Upper lobe of right lung (tissue), 1 donor: ENCODE measurements around the gene PPP2R5C. TPM values are rescaled to one million over a fixed set of nuclear protein-coding genes. Genes with fewer than 3 reads are reported as not detected.

Experiments used
- ATAC-seq: fragments of 200-7000 bp; cut with Tn5 transposase; one replicate; pipeline ENCODE4 v1.9.1; 2020; ENCODE audit warnings: mild to moderate bottlenecking, moderate library complexity
- DNase-seq: peaks from one replicate; pipeline ENCODE4 v3.0.0-alpha.2; 2020
- H3K27ac ChIP-seq: fragments of 200-600 bp; one replicate; pipeline ENCODE4 v1.8.0; 2022
- H3K27me3 ChIP-seq: fragments of 200-600 bp; one replicate; pipeline ENCODE4 v1.8.0; 2022; ENCODE audit warnings: mild to moderate bottlenecking
- H3K36me3 ChIP-seq: fragments of 200-600 bp; one replicate; pipeline ENCODE4 v1.8.0; 2022
- H3K4me1 ChIP-seq: fragments of 200-600 bp; one replicate; pipeline ENCODE4 v1.8.0; 2022
- H3K4me3 ChIP-seq: fragments of 200-600 bp; one replicate; pipeline ENCODE4 v1.8.0; 2022; ENCODE audit warnings: mild to moderate bottlenecking
- H3K9me3 ChIP-seq: fragments of 200-600 bp; one replicate; pipeline ENCODE4 v1.8.0; 2022
- CTCF ChIP-seq: fragments of 200-600 bp; IDR thresholded peaks from one replicate; pipeline ENCODE4 v1.8.0; 2022; ENCODE audit warnings: antibody characterized with exemption
- intact Hi-C: fragments of 100-400 bp; cut with DNase I; formaldehyde crosslinking; loops from one replicate; pipeline ENCODE4 v1.11.0; 2022
- total RNA-seq: library from RNA; stranded (reverse); fragmentation: NEBNext Ultra II Directional; extraction: Animal tissue kit (Norgen Biotek cat#: 25700); gene quantifications from one replicate; pipeline ENCODE4 v1.2.1, GENCODE V29; 2021
- donor health status: DM: no; HTN: yes; CAD: no; lungs with severe emphysema.

Gene PPP2R5C
- total RNA-seq, 1 donor from 2014 or later, result 165 TPM

GRCh38 chr14:101944451-101944850 is 182.9 kb downstream of the PPP2R5C start:
- no peak for TF ChIP-seq CTCF
- peaks cover 5% of the 10 kb centered on the region for H3K4me1 ChIP-seq
- H3K9me3 ChIP-seq, result no peaks in the 10 kb centered on the region
- H3K36me3 ChIP-seq, result no peaks in the 10 kb centered on the region
- H3K4me3 ChIP-seq, result no peak overlapping the region
- no peak for DNase-seq
- no peak for ATAC-seq
- H3K27me3 ChIP-seq, result no peaks in the 10 kb centered on the region
- H3K27ac ChIP-seq, result no peak overlapping the region
- intact Hi-C loops, result no loop called here

- DNase-seq, result no peak
- Histone ChIP-seq H3K9me3 (no peaks in the 10 kb centered on the region), H3K4me3 (no peak overlapping the region), H3K36me3 (no peaks in the 10 kb centered on the region), H3K27ac (no peak overlapping the region), H3K27me3 (no peaks in the 10 kb centered on the region), H3K4me1 (peaks cover 7% of the 10 kb centered on the region)
- ATAC-seq, result no peak
- TF ChIP-seq CTCF, result no peak
- intact Hi-C loops, result no loop called here
Measured at GRCh38 chr14:101945171-101945570, 183.7 kb downstream of the PPP2R5C start.

- no peak for TF ChIP-seq CTCF
- peaks cover 7% of the 10 kb centered on the region for H3K4me1 ChIP-seq
- H3K27ac ChIP-seq, result peak overlapping the region; percentile 98
- intact Hi-C loops, result no loop called here
- peak overlapping the region; percentile 93 for H3K4me3 ChIP-seq
- DNase-seq (peak; percentile 68), ATAC-seq (peak; percentile 0)
- H3K9me3 ChIP-seq, result no peaks in the 10 kb centered on the region
- no peaks in the 10 kb centered on the region for H3K27me3 ChIP-seq
- no peaks in the 10 kb centered on the region for H3K36me3 ChIP-seq
Measured at GRCh38 chr14:101947577-101947903, 186.0 kb downstream of the PPP2R5C start.

- no peak for TF ChIP-seq CTCF
- H3K4me1 ChIP-seq, result peaks cover 7% of the 10 kb centered on the region
- H3K9me3 ChIP-seq, result no peaks in the 10 kb centered on the region
- H3K36me3 ChIP-seq, result no peaks in the 10 kb centered on the region
- intact Hi-C loops, result no loop called here
- peak overlapping the region; percentile 93 for H3K4me3 ChIP-seq
- peak overlapping the region; percentile 98 for H3K27ac ChIP-seq
- ATAC-seq (peak; percentile 98), DNase-seq (peak; percentile 100)
- no peaks in the 10 kb centered on the region for H3K27me3 ChIP-seq
Measured at GRCh38 chr14:101947904-101948665, 186.6 kb downstream of the PPP2R5C start.

- intact Hi-C loops, result no loop called here
- H3K27me3 ChIP-seq, result no peaks in the 10 kb centered on the region
- TF ChIP-seq CTCF, result no peak
- H3K9me3 ChIP-seq, result no peaks in the 10 kb centered on the region
- DNase-seq, result no peak
- H3K4me3 ChIP-seq, result peak overlapping the region; percentile 93
- peak overlapping the region; percentile 98 for H3K27ac ChIP-seq
- no peaks in the 10 kb centered on the region for H3K36me3 ChIP-seq
- H3K4me1 ChIP-seq, result peaks cover 7% of the 10 kb centered on the region
- peak; percentile 0 for ATAC-seq
Measured at GRCh38 chr14:101948666-101949216, 187.2 kb downstream of the PPP2R5C start.
